DOHH2 (cell line): Measurements from ENCODE around the gene ADCY7.

Source experiments
- CTCF ChIP-seq: fragments of 200-600 bp; sonication (generic); IDR thresholded peaks from one replicate; pipeline ENCODE4 v1.5.1; 2014; ENCODE audit warnings: antibody characterized with exemption, mild to moderate bottlenecking, low read depth, low read length; ENCODE audit not compliant: poor library complexity, severe bottlenecking
- EZH2phosphoT487 ChIP-seq: fragments of 200-600 bp; sonication (generic); IDR thresholded peaks from 2 replicates; pipeline ENCODE4 v1.6.1; 2017; ENCODE audit warnings: borderline replicate concordance, mild to moderate bottlenecking, antibody characterized with exemption, low read length, moderate library complexity, mixed read lengths

- TF ChIP-seq CTCF = no peak
- no peak for TF ChIP-seq EZH2phosphoT487
Observed at GRCh38 chr16:50332599-50332998, 66.2 kb downstream of the ADCY7 start.
